Type B pancreatic cell (in vitro differentiated cells): ENCODE measurements around the gene ZFX. TPM values are rescaled to one million over a fixed set of nuclear protein-coding genes. Genes with fewer than 3 reads are reported as not detected.

ENCODE experiments used
- DNase-seq: peaks from one replicate; pipeline ENCODE4 v3.0.0; 2021; ENCODE audit warnings: mixed read lengths; ENCODE audit not compliant: unreplicated experiment; ENCODE audit errors: extremely low spot score
- H3K27ac Mint-ChIP-seq: 2 replicates; pipeline ENCODE4 v1.8.0; 2021; ENCODE audit warnings: mild to moderate bottlenecking, mixed read lengths
- H3K27me3 Mint-ChIP-seq: 2 replicates; pipeline ENCODE4 v1.8.0; 2021; ENCODE audit warnings: mixed read lengths
- H3K36me3 Mint-ChIP-seq: 2 replicates; pipeline ENCODE4 v1.8.0; 2021; ENCODE audit warnings: mixed read lengths
- H3K4me1 Mint-ChIP-seq: one replicate; pipeline ENCODE4 v1.8.0; 2021; ENCODE audit warnings: mixed read lengths; ENCODE audit not compliant: unreplicated experiment
- H3K4me3 Mint-ChIP-seq: 2 replicates; pipeline ENCODE4 v1.8.0; 2021; ENCODE audit warnings: mild to moderate bottlenecking, mixed read lengths
- H3K9me3 Mint-ChIP-seq: 2 replicates; pipeline ENCODE4 v1.8.0; 2021; ENCODE audit warnings: mixed read lengths
- CTCF ChIP-seq: fragments of 200-600 bp; sonication (generic); conservative IDR thresholded peaks from 2 replicates; pipeline ENCODE4 v1.5.0; 2021; ENCODE audit warnings: antibody characterized with exemption, mild to moderate bottlenecking
- total RNA-seq: library from RNA; stranded (reverse); gene quantifications from 2 replicates; pipeline ENCODE4 v1.2.1, GENCODE V29; 2021; ENCODE audit warnings: low replicate concordance

Gene ZFX
- total RNA-seq, 1 donor from 2014 or later = 79.7 TPM

- H3K9me3 Mint-ChIP-seq = no peaks in the 10 kb centered on the region
- H3K4me1 Mint-ChIP-seq = peaks cover 11% of the 10 kb centered on the region
- no peak for DNase-seq
- H3K27ac Mint-ChIP-seq = no peak overlapping the region
- H3K36me3 Mint-ChIP-seq = peaks cover 38% of the 10 kb centered on the region
- no peaks in the 10 kb centered on the region for H3K27me3 Mint-ChIP-seq
- TF ChIP-seq CTCF = no peak
- no peak overlapping the region for H3K4me3 Mint-ChIP-seq
Observed at GRCh38 chrX:24208496-24209240, 59.1 kb downstream of the ZFX start.

- H3K9me3 Mint-ChIP-seq = no peaks in the 10 kb centered on the region
- no peak overlapping the region for H3K4me3 Mint-ChIP-seq
- TF ChIP-seq CTCF = no peak
- H3K4me1 Mint-ChIP-seq = peaks cover 3% of the 10 kb centered on the region
- no peak for DNase-seq
- H3K27me3 Mint-ChIP-seq = no peaks in the 10 kb centered on the region
- peaks cover 29% of the 10 kb centered on the region for H3K36me3 Mint-ChIP-seq
- H3K27ac Mint-ChIP-seq = no peak overlapping the region
Observed at GRCh38 chrX:24210190-24210589, 60.7 kb downstream of the ZFX start.

- Mint-ChIP-seq H3K4me3 (no peak overlapping the region), H3K9me3 (no peaks in the 10 kb centered on the region), H3K27me3 (no peaks in the 10 kb centered on the region), H3K36me3 (peaks cover 26% of the 10 kb centered on the region), H3K27ac (no peak overlapping the region), H3K4me1 (peaks cover 8% of the 10 kb centered on the region)
- TF ChIP-seq CTCF = no peak
- no peak for DNase-seq
Observed at GRCh38 chrX:24214568-24214967, 65.0 kb downstream of the ZFX start.

GRCh38 chrX:24215272-24215671 lies 65.7 kb downstream of the ZFX start:
- no peaks in the 10 kb centered on the region for H3K9me3 Mint-ChIP-seq
- no peak overlapping the region for H3K4me3 Mint-ChIP-seq
- no peak for DNase-seq
- H3K27me3 Mint-ChIP-seq = no peaks in the 10 kb centered on the region
- peaks cover 8% of the 10 kb centered on the region for H3K4me1 Mint-ChIP-seq
- TF ChIP-seq CTCF = no peak
- peaks cover 23% of the 10 kb centered on the region for H3K36me3 Mint-ChIP-seq
- H3K27ac Mint-ChIP-seq = no peak overlapping the region

- Mint-ChIP-seq H3K27ac (no peak overlapping the region), H3K9me3 (no peaks in the 10 kb centered on the region), H3K27me3 (no peaks in the 10 kb centered on the region), H3K4me3 (no peak overlapping the region), H3K36me3 (peaks cover 16% of the 10 kb centered on the region), H3K4me1 (peaks cover 8% of the 10 kb centered on the region)
- TF ChIP-seq CTCF = no peak
- DNase-seq = no peak
Observed at GRCh38 chrX:24216037-24216436, 66.5 kb downstream of the ZFX start.
